GM12865 (cell line): Measurements from ENCODE around the gene ATG13.

ENCODE experiments used
- DNase-seq: peaks from one replicate; pipeline ENCODE4 v3.0.0; 2010; ENCODE audit warnings: low read depth
- H3K4me3 ChIP-seq: 2 replicates; pipeline ENCODE4 v1.5.1; 2011; ENCODE audit warnings: mild to moderate bottlenecking, low read depth, low read length, control low read depth
- CTCF ChIP-seq: IDR thresholded peaks from 2 replicates; pipeline ENCODE4 v1.5.1; 2011; ENCODE audit warnings: low read length, control low read depth, low read depth, inconsistent platforms; ENCODE audit not compliant: insufficient read depth; ENCODE audit errors: missing control alignments

Gene ATG13

DNA sequence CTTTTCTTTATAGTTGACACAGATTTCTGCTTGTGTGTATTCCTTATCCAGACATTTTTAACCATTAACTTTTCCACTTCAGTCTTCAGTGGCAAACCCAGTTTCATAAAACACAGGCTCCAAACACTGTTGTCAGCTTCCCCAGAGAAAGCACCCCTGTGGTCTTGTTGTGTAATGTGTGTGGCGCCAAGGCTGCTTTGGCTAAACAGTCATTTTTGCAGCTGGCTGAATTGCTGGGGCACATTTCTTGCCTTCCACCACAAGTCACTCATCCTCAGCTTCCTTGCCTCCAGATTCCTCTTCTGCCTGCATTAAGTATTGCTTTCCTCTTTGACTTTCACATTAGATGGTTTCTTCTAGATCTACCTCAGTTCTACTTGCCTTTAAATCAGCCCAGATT is 42.6 kb downstream of the ATG13 start:
- TF ChIP-seq CTCF: no peak
- no peak for DNase-seq
- H3K4me3 ChIP-seq: no peak overlapping the region

DNA sequence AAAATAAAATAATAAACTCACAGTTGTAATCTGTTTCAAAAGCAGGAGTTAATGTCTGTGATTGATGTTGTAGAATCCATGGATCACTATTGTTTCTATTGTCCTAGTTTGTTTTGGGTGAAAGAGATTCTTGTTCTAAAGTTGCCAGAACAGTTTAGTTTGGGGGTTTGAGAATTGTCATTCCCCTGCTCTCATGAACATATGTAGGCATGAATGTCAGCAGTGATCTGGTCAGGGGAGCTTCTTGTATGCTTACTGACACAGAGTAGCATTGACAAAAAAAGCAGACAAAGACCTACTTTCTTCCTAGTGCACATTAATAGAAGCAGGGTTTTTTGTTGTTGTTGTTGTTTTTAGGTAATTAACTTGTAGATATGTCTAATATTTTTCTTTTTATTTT is 44.5 kb downstream of the ATG13 start:
- DNase-seq: no peak
- no peak overlapping the region for H3K4me3 ChIP-seq
- TF ChIP-seq CTCF: no peak

GRCh38 chr11:46662366-46662765 is 45.0 kb downstream of the ATG13 start:
- TF ChIP-seq CTCF: no peak
- DNase-seq: no peak
- H3K4me3 ChIP-seq: no peak overlapping the region

- no peak for TF ChIP-seq CTCF
- no peak for DNase-seq
These were observed 46.1 kb downstream of the ATG13 start for GRCh38 chr11:46663277-46663940.

GRCh38 chr11:46664612-46665011 is 47.3 kb downstream of the ATG13 start:
- no peak for TF ChIP-seq CTCF
- no peak for DNase-seq

More at GRCh38 chr11:46663277-46663940, 46.1 kb downstream of the ATG13 start:
- no peak overlapping the region for H3K4me3 ChIP-seq

GRCh38 chr11:46665356-46665755 is 48.0 kb downstream of the ATG13 start:
- no peak overlapping the region for H3K4me3 ChIP-seq
- DNase-seq: no peak
- TF ChIP-seq CTCF: no peak

More at GRCh38 chr11:46664612-46665011, 47.3 kb downstream of the ATG13 start:
- H3K4me3 ChIP-seq: no peak overlapping the region

- no peak for TF ChIP-seq CTCF
- no peak for DNase-seq
- H3K4me3 ChIP-seq: no peak overlapping the region
These were observed 49.2 kb downstream of the ATG13 start for GRCh38 chr11:46666516-46666915.
